ENCODE results near the gene AEN.
"Not testable (repeated sequence)": the region's sequence is repeated elsewhere in the genome, so short reads cannot be mapped to it uniquely, and the experiment has no call there.

- not testable (repeated sequence) for TF ChIP-seq POLR2A, CTCF (IDR thresholded peaks at IDR 0.05)
Measured at GRCh38 chr15:88632797-88633196, 11.7 kb downstream of the AEN start.
